NCI-H187 treated with DMSO at 0.1 percent for 48 hours (cell line): ENCODE measurements around the gene COG6.

ENCODE experiments used
- DNase-seq: peaks from one replicate; lab custom pipeline; 2025; lab: John Stamatoyannopoulos, UW

The COG6 gene

GRCh38 chr13:39682310-39682709 is 26.8 kb downstream of the COG6 start:
- no peak for DNase-seq

DNA sequence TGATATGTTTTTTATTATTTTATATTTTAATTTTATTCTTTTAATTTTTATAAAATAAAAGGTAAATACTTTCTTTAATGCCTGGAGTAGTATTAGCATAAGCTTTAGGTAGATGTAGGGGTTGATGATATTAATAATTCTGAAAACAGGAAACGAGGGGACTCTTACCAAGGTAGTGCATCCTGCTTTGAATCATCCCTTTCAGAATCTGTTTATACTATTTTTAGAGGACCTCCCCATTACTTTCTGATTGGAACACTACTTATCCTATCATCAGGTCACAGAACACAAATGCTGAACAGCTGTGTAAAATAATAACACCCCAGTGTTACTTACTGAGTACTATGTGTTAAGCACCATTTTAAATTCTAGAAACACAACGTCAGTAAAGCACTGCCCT is 27.3 kb downstream of the COG6 start:
- no peak for DNase-seq

GRCh38 chr13:39684531-39685137 is 29.2 kb downstream of the COG6 start:
- DNase-seq = no peak

DNA sequence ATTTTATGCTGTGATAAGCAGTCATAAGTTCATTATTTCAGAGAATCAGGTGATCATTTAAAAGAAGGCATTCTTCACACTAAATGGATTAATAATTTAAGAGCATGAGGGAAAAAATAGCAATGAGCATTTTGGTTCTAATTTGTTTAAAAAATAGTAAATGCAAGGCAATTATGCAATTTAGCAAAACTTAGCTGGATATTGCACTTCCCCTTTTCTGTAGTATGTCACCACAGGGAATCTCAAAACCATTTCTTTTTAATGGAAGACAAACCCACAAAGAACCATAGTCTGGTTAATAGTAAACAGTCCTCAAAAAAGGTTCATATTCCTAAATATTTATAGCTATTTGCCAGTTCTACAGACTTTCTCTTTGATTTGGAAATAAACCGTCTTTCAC is 30.2 kb downstream of the COG6 start:
- DNase-seq = no peak

GRCh38 chr13:39688278-39688677 is 32.8 kb downstream of the COG6 start:
- DNase-seq = no peak

DNA sequence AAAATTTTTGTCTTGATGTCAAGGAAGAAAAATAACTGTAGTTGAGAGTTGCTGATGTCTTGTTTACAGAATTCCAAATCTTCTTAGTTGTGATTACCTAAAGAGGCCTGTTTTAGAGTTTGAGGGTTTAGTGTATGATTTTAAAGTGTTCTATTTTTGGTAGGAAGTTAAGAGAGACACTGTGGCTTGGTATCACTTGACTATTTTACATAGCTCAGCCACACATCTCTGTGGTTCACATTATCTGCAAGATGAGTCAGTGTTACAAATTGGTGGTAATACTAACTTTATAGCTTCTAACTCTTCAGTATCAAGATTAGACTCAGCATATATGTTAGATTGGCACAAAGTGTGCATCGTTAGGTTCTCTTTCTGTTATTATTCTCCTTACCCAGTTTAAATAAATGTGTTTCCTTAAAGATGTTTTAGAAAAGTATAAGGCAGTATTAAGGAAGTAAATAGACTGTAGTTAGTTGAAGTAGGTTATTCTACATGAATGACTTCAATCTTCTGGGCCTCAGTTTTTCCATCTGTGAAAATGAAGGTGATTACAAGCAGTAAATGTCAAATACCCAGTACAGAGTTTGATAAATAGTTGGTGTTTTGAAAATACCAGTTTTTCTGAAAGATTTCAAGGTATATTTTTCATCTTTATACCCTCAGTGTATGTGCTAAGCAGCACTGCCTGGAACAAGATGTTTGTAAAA is 33.4 kb downstream of the COG6 start:
- DNase-seq = no peak

DNA sequence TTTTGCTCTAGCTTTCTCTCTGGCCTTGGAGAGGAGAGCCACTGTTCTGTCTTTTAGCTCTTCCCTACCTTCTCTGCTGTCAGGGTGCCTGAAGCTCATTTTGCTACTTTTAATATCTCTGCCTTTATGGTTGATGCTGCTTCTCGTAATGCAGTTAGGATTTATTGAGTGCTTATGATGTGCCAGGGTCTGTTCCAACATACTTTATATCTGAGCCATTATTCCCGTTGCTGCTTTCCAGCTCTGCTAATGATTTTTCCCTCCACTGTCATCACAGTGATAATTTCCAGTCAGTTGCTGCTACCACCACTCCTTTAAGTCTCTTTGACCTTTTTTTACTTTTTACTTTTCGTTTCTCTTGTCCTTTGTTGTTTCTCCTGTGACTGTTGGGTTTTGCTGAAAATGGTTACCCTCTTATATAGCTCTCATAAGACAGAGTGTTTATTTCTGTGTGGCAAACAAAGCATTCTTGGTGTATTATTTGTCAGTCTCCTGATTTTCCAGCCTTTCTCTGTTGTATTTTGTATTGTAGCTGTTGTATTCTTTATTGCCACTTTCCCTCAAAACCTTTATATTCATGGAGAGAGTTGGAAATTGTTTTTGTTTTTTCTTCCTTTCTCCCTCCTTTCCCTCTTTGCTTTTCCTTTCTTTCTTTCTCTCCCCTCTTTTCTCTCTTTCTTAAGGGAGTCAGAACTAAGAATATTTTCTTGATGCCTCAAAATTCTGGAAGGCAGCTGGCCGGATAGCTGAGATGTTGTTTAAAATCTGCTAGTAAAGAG is 37.4 kb downstream of the COG6 start:
- DNase-seq = no peak

- no peak for DNase-seq
Measured at GRCh38 chr13:39699274-39699673, 43.8 kb downstream of the COG6 start.

DNA sequence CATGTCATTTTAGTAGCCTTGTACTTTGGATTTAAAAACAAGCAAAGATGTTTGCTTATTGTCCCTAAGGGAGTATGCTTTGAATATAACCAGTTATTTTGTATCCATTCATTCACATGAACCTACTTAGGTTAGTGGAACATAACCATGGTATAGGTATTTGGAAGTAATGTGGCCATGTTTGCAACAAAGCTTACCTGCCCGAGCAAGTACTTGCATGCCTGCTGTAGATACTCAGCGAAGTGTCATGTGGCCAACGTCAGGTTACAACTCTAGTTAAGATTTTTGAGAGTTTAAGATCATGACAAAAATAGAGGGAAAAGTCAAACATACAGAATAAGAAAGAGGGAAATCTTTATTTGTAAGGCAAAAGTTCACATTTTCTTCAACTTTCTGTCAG is 57.2 kb downstream of the COG6 start:
- no peak for DNase-seq

DNA sequence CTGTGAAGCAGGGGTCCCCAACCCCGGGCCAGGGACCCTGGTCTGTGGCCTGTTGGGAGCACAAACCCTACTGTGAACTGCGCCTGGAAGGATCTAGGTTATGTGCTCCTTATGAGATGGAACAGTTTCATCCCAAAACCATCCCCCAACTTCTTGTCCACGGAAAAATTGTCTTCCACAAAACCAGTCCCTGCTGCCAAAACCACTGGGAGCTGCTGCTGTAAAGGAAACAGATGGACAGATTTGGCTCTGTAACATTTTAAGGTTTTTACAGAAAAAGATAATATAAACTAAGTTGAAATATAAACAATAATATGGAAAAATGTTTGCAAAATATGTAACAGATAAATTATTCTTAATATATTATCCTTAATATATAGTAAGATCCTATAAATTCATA is 73.7 kb downstream of the COG6 start:
- no peak for DNase-seq

DNA sequence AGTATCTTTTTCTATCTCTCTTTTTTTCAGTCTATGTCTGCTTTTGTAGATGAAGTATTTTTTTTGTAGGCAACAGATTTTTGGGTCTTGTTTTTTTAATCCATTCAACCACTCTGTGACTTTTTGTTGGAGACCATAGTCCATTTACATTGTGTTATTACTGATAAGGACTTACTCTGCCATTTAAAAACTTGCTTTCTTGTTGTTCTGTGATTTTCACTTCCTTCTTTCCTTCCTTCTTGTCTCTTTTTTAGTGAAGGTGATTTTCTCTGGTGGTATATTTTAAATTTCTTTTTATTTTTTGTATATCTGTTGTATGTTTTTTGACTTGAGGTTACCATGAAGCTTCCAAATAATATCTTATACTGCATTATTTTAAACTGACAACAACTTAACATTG is 79.5 kb downstream of the COG6 start:
- DNase-seq = no peak

GRCh38 chr13:39737047-39737446 is 81.6 kb downstream of the COG6 start:
- no peak for DNase-seq

GRCh38 chr13:39740761-39741160 is 85.3 kb downstream of the COG6 start:
- no peak for DNase-seq

GRCh38 chr13:39748961-39749360 is 93.5 kb downstream of the COG6 start:
- DNase-seq = no peak

- no peak for DNase-seq
Measured at GRCh38 chr13:39749528-39749927, 94.1 kb downstream of the COG6 start.

- DNase-seq = no peak
Measured at GRCh38 chr13:39751805-39752204, 96.3 kb downstream of the COG6 start.

DNA sequence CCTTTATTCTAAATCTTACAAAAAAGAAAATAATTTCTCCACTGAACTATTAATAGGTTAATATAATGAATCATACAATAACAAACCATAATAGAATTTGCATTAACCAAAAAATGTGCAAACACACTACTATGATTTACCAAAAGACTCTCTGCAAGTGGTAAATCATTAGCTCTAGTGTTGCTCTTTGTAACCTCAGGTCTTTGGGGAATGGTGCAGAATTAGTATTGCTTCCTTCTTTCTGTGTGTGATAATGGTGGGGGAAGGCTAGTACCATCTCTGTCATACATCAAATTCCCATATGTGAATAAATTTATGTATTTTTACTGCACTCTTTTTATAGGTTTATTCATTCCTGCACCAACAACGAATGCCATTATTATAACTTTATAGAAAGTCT is 105.1 kb downstream of the COG6 start:
- DNase-seq = no peak

GRCh38 chr13:39765801-39766463 is 110.5 kb downstream of the COG6 start:
- DNase-seq = peak; percentile 21

DNA sequence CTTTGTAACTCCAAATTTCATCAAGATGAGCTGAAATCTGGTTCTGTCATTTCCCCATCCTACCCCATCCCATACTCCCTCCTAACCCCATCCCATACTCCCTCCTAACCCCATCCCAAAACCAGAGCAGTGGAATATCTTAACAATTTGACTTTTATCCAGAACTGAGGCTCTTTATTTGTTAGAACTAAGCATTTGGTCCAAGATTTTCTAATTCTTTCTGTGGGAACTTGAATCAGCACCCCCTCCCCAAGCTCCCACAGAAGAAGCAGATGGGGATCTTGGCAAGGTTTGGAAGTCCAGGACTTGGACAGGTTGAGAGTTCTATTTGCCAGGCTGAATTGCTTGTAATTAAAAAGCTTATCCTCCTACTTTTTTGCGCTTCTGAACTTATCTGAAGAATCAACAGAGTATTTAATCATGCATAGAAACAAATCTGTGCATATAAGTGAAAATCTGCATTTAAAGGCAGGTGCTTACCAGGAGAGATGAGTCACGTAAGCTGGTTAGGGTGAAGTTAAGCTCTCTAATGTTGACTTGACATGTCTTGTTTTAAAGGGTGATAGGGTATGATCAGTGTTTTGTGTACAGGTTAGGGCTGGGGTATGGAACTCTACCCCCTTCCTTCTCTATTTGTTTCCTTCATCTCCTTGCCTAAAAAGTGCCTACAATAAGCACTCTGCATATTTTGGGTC is 111.1 kb downstream of the COG6 start:
- DNase-seq = no peak

DNA sequence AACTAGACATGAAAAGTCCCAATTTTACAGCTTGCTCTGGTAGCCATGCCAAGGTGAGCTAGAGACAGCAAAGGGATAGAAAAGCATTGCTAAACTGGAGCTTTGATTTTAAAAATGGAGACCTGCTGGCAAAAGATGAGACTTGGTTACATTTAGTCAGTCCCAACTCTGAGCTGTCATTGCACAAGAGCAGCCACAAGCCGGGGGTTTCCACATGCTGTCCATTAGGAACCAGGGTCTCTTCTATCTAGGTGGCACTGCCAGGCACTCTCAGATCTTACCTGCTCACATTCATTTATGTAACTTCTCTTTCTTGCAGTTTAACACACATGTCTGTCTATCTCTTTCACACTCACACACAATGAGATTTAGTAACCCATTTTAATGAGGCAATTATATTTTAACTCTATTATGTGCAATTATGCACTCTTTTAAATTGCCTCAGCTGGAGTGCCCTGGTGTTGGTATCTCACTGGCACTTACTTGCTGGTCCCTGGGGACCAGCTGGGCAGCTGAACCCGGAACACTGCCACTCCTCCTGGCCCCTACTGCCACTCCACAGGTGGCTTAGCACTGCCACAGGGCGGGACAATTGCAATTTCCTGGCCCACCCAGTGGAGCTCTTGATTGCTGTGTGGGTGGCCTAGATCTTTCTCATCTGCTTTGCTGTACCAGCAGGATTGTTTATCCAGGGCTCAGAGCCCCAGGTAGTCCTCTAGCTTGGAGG is 112.5 kb downstream of the COG6 start:
- no peak for DNase-seq

DNA sequence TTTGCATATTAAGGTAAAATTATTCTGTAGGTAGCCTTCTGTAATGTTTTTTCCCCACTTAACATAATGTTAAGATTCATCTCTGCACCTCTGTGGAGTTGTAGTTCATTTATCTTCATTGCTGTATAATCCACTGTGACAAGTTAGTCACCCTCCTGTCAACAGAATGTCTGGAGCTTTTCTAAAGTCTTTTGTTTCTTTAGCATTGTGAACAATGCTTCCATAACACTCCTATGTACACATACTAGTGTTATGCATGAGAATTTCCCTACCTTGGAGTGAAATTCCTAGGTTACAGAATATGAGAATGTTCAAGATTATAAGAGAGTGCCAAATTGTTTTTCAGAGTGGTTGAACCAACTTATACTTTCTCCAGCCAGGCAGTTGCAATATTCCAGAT is 113.5 kb downstream of the COG6 start:
- no peak for DNase-seq
